Esophagus squamous epithelium (tissue), 5 donors: ENCODE data around the gene ACAP1. TPM values are rescaled to one million over a fixed set of nuclear protein-coding genes. Genes with fewer than 3 reads are reported as not detected.
A peak's percentile ranks its signal among the peaks of the same experiment; 100 is the strongest.

ENCODE experiments used
- DNase-seq: peaks from one replicate; lab custom pipeline; 2025; lab: John Stamatoyannopoulos, UW
- H3K27ac ChIP-seq, 4 donors: fragments of 200-600 bp; sonication (generic); one replicate each; pipeline ENCODE4 v1.5.1; 2016 to 2019; ENCODE audit warnings: mild to moderate bottlenecking in 1 of 4
- H3K27me3 ChIP-seq, 4 donors: fragments of 200-600 bp; sonication (generic); 1 replicate in 3 of 4; 2 replicates in 1 of 4; pipeline versions ENCODE4 v1.5.1 to v1.6.0; 2017 to 2021; ENCODE audit warnings: antibody characterized with exemption in 1 of 4
- H3K36me3 ChIP-seq, 3 donors: fragments of 200-600 bp; sonication (generic); one replicate each; pipeline ENCODE4 v1.5.1; 2016 to 2019
- H3K4me1 ChIP-seq, 3 donors: fragments of 200-600 bp; sonication (generic); one replicate each; pipeline ENCODE4 v1.5.1; 2017 to 2019
- H3K4me3 ChIP-seq, 4 donors: fragments of 200-600 bp; sonication (generic); 1 replicate in 3 of 4; 2 replicates in 1 of 4; pipeline ENCODE4 v1.5.1; 2016 to 2019; ENCODE audit warnings: mild to moderate bottlenecking in 2 of 4, moderate library complexity in 1 of 4
- H3K9me3 ChIP-seq, 3 donors: fragments of 200-600 bp; sonication (generic); one replicate each; pipeline ENCODE4 v1.5.1; 2016 to 2019
- POLR2A ChIP-seq, 4 donors: fragments of 450-650 bp; IDR thresholded peaks; one replicate each; pipeline ENCODE4 v1.6.1; 2017; ENCODE audit warnings: antibody characterized with exemption in 4 of 4, mild to moderate bottlenecking in 4 of 4, moderate library complexity in 3 of 4
- WGBS, 2 donors: methylation state at CpG; one replicate each; pipeline ENCODE4 v1.1.5; 2018; 5-methylcytosine and 5-hydroxymethylcytosine counted together
- intact Hi-C: fragments of 100-400 bp; cut with DNase I; formaldehyde crosslinking; loops from one replicate; pipeline ENCODE4 v1.15.0; 2022
- total RNA-seq, 4 donors: library from RNA; depleted of rRNA; stranded (reverse); fragments of >200 nt; gene quantifications; one replicate each; pipeline ENCODE4 v1.1.0, GENCODE V29; 2016
- TF ChIP-seq, protein P1 (sequence below), 6 experiments: fragments of 450-650 bp in 4 of 6; fragments of 200-600 bp in 2 of 6; sonication (generic) in 2 of 6; IDR thresholded peaks; one replicate each; pipeline ENCODE4 v1.5.1; 2016 to 2019; ENCODE audit warnings: antibody characterized with exemption in 6 of 6, mild to moderate bottlenecking in 4 of 6, moderate library complexity in 4 of 6
- donor health status: DM: yes; HTN: yes; CAD: no.

Gene ACAP1
- total RNA-seq, 4 donors from 2014 or later = 3.2 to 5.5 (median 3.8) TPM

DNA sequence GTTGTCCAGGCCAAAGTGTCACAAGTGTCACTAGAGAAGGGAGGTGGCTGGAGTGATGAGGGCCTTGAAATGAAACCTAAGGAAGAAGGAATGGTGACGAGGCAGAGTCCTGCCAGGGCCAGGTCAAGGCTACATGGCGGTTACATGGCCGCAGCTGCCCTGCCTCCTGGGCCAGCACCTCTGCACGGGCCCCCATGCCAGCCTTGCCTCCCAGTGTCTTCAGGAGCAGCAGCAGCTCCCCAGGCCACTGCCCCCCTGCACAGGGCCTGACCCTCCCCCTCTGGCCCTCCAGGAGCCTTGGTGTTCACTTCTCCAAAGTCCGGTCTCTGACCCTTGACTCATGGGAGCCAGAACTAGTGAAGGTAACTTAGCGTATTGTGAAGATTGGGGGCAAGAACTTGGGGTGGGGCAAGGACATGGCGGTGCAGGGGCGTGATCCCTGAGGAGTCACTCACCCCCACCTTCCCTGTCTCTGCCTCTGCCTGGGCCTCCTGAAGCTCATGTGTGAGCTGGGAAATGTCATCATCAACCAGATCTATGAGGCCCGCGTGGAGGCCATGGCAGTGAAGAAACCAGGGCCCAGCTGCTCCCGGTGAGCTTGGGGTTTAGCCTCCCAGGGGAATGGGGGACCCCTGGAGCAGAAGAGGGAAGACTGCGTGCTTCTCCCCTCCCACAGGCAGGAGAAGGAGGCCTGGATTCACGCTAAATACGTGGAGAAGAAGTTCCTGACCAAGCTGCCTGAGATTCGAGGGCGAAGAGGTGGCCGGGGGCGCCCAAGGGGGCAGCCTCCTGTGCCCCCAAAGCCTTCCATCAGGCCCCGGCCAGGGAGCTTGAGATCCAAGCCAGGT is 11.5 kb downstream of the ACAP1 start:
- WGBS, 2 donors = 59 to 65% methylated on average over 2 to 9 of the region's 19 CpGs
- no peak for DNase-seq
- intact Hi-C loops = no loop called here

DNA sequence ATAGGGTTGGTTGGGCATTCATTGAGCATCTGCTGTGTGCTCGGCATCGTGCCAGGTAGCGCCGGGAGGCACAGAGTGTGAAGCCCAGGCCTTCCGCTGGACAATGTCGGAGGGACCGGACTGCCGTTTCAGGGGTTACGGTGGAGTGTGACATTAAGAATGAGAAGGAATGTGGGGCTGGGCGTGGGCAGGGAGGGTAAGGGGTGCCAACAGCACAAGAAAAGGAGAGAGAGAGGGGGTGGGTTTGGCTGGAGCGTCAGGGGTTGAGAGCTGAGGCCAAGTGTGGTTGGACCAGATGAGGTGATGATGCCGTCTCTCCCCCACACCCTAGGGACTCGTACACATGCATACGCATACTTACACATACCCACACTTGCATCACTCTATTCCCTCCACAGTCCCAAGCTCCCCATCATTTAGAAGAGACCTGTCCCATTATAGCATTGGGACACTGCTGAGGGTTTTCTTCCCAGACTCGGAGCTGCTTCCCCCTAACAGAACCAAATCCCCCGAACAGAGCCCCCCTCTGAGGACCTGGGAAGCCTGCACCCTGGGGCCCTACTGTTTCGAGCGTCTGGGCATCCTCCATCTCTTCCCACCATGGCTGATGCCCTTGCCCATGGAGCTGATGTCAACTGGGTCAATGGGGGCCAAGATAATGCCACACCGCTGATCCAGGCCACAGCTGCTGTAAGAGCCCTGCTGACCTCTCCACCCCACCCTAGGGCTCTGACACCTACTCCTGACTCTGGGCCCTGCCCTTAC is 12.3 kb downstream of the ACAP1 start:
- TF ChIP-seq POLR2A (IDR thresholded peaks at IDR 0.05) = no peak
- TF ChIP-seq, protein P1, sequence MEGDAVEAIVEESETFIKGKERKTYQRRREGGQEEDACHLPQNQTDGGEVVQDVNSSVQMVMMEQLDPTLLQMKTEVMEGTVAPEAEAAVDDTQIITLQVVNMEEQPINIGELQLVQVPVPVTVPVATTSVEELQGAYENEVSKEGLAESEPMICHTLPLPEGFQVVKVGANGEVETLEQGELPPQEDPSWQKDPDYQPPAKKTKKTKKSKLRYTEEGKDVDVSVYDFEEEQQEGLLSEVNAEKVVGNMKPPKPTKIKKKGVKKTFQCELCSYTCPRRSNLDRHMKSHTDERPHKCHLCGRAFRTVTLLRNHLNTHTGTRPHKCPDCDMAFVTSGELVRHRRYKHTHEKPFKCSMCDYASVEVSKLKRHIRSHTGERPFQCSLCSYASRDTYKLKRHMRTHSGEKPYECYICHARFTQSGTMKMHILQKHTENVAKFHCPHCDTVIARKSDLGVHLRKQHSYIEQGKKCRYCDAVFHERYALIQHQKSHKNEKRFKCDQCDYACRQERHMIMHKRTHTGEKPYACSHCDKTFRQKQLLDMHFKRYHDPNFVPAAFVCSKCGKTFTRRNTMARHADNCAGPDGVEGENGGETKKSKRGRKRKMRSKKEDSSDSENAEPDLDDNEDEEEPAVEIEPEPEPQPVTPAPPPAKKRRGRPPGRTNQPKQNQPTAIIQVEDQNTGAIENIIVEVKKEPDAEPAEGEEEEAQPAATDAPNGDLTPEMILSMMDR (IDR thresholded peaks at IDR 0.05) = no peak
- Histone ChIP-seq H3K36me3 (no peaks in the 10 kb centered on the region), H3K27ac (no peak overlapping the region), H3K27me3 (peaks cover 0 to 5% (median 2%) of the 10 kb centered on the region in 4 donors), H3K4me3 (no peak overlapping the region), H3K4me1 (peaks cover 29 to 42% (median 34%) of the 10 kb centered on the region in 3 donors), H3K9me3 (no peaks in the 10 kb centered on the region)
- WGBS, 2 donors = 64 to 76% methylated on average over 12 to 17 of the region's 19 CpGs
- DNase-seq = no peak
- intact Hi-C loops = no loop called here

More for the DNA sequence above, 11.5 kb downstream of the ACAP1 start:
- Histone ChIP-seq H3K4me1 (peaks cover 21 to 34% (median 26%) of the 10 kb centered on the region in 3 donors), H3K27me3 (peaks cover 0 to 12% (median 3%) of the 10 kb centered on the region in 4 donors), H3K9me3 (no peaks in the 10 kb centered on the region), H3K36me3 (no peaks in the 10 kb centered on the region), H3K4me3 (no peak overlapping the region), H3K27ac (no peak overlapping the region)
- TF ChIP-seq, protein P1 (IDR thresholded peaks at IDR 0.05) = no peak
- TF ChIP-seq POLR2A (IDR thresholded peaks at IDR 0.05) = no peak

DNA sequence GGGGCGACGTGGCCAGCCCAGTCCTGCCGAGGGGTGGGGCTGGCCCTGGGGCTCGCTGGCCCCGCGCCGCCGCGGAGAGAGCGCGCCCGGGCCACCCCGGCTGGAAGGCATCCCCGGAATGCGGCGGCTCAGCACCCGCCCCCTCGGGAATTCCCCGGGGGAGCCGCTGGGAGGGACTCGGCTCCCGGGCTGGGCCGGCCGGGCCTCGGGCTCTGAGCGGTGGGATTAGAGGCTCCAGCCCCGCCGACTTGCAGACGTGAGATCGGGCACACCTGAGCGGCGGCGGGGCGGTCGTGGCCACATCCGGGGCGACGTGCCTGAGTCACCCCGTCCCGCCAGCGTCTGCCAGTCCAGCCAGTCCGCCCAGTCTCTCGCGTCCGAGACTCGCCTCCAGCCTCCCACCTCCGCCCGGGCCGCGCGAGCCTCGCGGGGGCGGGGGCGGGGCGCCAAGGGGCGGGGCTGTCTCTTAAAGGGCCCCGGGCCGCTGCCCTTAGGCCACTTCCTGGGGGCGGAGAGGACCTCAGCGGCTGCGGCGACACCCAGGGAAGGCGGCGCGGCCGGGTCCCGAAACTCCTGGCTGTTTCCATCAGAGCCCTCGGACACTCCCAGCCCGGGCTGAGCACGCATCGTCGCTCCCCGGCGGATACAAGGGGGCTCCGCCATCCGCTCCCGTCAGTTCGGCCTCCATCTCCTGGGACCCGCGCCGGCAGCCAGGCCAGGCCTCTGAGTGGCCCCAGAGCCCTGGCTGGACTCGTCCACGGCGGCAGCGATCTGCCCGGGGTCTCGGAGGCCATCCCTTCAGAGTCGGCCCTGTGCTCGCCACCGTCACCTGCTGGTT is 15.6 kb downstream of the ACAP1 start, which contains the start of gene KCTD11:
KCTD11 (plus strand) TSS at position 498 of the 838 bp plus-strand sequence.
- Histone ChIP-seq H3K9me3 (no peaks in the 10 kb centered on the region), H3K27ac (peak within 1 kb of the TSS; percentile 98 to 100 (median 98)), H3K27me3 (no peaks in the 10 kb centered on the region), H3K4me3 (peak within 1 kb of the TSS; percentile 80 to 89 (median 87)), H3K36me3 (no peaks in the 10 kb centered on the region), H3K4me1 (peaks cover 48 to 74% (median 54%) of the 10 kb centered on the region in 3 donors)
- peak in 3 of 4 donors; percentile 8 to 64 (median 34) for TF ChIP-seq POLR2A (IDR thresholded peaks at IDR 0.05)
- TF ChIP-seq, protein P1 (IDR thresholded peaks at IDR 0.05) = peak in 4 of 6 experiments; percentile 0 to 37 (median 20)
- no peak for DNase-seq
- 0% methylated on average over 2 of the region's 91 CpGs; no CpG with 5 or more reads in 1 of the 2 donors for WGBS, 2 donors
- intact Hi-C loops = no loop called here

DNA sequence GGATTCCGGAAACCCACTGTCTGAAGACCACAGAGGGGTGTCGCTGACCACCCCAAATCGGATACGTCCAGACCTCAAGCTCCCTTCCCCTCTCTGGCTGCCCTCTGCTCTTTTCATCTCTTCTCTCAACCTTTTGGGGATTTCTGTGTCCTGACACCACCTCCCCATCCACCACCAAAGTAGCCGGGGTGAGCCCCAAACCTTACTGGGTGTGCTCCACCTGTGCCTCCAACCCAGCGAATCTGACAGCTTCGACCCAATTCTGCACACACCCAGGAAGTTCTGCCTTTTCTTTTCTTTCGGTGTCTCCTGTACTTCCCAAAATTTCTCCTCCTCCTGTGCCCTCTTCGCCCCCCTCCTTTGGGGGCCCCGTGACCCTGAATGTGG is 16.2 kb downstream of the ACAP1 start:
- H3K27me3 ChIP-seq = no peaks in the 10 kb centered on the region
- DNase-seq = no peak
- WGBS, 2 donors = 14 to 27% methylated on average over 10 of the region's 10 CpGs
- TF ChIP-seq POLR2A (IDR thresholded peaks at IDR 0.05) = no peak
- TF ChIP-seq, protein P1 (IDR thresholded peaks at IDR 0.05) = peak in 2 of 6 experiments; percentile 44 to 53
- H3K27ac ChIP-seq = peak overlapping the region; percentile 98 to 100 (median 98)
- peaks cover 48 to 77% (median 54%) of the 10 kb centered on the region in 3 donors for H3K4me1 ChIP-seq
- peak overlapping the region; percentile 80 to 89 (median 87) for H3K4me3 ChIP-seq
- H3K36me3 ChIP-seq = no peaks in the 10 kb centered on the region
- H3K9me3 ChIP-seq = no peaks in the 10 kb centered on the region
- intact Hi-C loops = no loop called here
